Body of pancreas (tissue), 4 donors: ENCODE data around the gene RUNX3.

Source experiments
- CTCF ChIP-seq, 7 experiments: fragments of 450-650 bp in 4 of 7; fragments of 200-600 bp in 3 of 7; sonication (generic) in 3 of 7; IDR thresholded peaks; one replicate each; pipeline ENCODE4 v1.5.1; 2016 to 2019; ENCODE audit warnings: antibody characterized with exemption in 7 of 7
- POLR2A ChIP-seq, 3 donors: fragments of 450-650 bp; IDR thresholded peaks; one replicate each; pipeline ENCODE4 v1.6.1; 2016; ENCODE audit warnings: antibody characterized with exemption in 3 of 3, mild to moderate bottlenecking in 2 of 3

- no peak for TF ChIP-seq CTCF (IDR thresholded peaks at IDR 0.05)
- no peak for TF ChIP-seq POLR2A (IDR thresholded peaks at IDR 0.05)
These were observed 6.6 kb upstream of the RUNX3 start for GRCh38 chr1:24936684-24937083.
